Common myeloid progenitor, CD34-positive (primary cell): ENCODE data around the gene C9orf85.

Source experiments
- CTCF ChIA-PET: fragments of 350-600 bp; sonication (Branson Sonifier 250); formaldehyde crosslinking; loops from one replicate; lab custom pipeline; 2021; ENCODE audit warnings: antibody characterized with exemption; lab: Charles Lee
- POLR2A ChIA-PET: fragments of 350-600 bp; sonication (Branson Sonifier 250); formaldehyde crosslinking; loops from one replicate; lab custom pipeline; 2021; ENCODE audit warnings: antibody characterized with exemption; lab: Charles Lee
- DNase-seq, 3 donors: peaks; one replicate each; pipeline versions ENCODE4 v3.0.0 to v3.0.0-alpha.2; 2013
- H3K27ac ChIP-seq, 2 experiments: 1 replicate in 1 of 2; 2 replicates in 1 of 2; pipeline ENCODE4 v1.7.0; 2013; ENCODE audit warnings: inconsistent platforms in 2 of 2, low read length in 2 of 2, mild to moderate bottlenecking in 2 of 2, low read depth in 1 of 2, moderate library complexity in 1 of 2; ENCODE audit not compliant: severe bottlenecking in 2 of 2, insufficient read depth in 1 of 2, poor library complexity in 1 of 2
- H3K27me3 ChIP-seq, 5 experiments: replicated peaks in 2 of 5; 1 replicate in 3 of 5; 2 replicates in 2 of 5; pipeline versions ENCODE4 v1.6.1 to v1.7.0; 2013; ENCODE audit warnings: low read length in 4 of 5, mild to moderate bottlenecking in 2 of 5, moderate library complexity in 2 of 5, inconsistent platforms in 1 of 5; ENCODE audit not compliant: insufficient read depth in 5 of 5, control insufficient read depth in 4 of 5
- H3K36me3 ChIP-seq, 4 experiments: 1 replicate in 2 of 4; 2 replicates in 2 of 4; pipeline versions ENCODE4 v1.6.1 to v1.7.0; 2013; ENCODE audit warnings: low read length in 3 of 4, control low read depth in 1 of 4, mild to moderate bottlenecking in 1 of 4; ENCODE audit not compliant: control insufficient read depth in 4 of 4, insufficient read depth in 4 of 4
- H3K4me1 ChIP-seq, 4 experiments: 1 replicate in 3 of 4; 2 replicates in 1 of 4; pipeline versions ENCODE4 v1.6.1 to v1.7.1; 2013; ENCODE audit warnings: low read length in 3 of 4, mild to moderate bottlenecking in 3 of 4, control low read depth in 1 of 4, inconsistent platforms in 1 of 4, moderate library complexity in 1 of 4; ENCODE audit not compliant: control insufficient read depth in 4 of 4, insufficient read depth in 4 of 4; ENCODE audit errors: control extremely low read depth in 1 of 4
- H3K4me3 ChIP-seq, 7 experiments: 1 replicate in 4 of 7; 2 replicates in 3 of 7; pipeline versions ENCODE4 v1.5.1 to v1.7.0; 2013; ENCODE audit warnings: mild to moderate bottlenecking in 7 of 7, low read length in 6 of 7, moderate library complexity in 6 of 7, inconsistent platforms in 2 of 7, low read depth in 2 of 7, control low read depth in 1 of 7; ENCODE audit not compliant: insufficient read depth in 4 of 7, control insufficient read depth in 1 of 7; ENCODE audit errors: extremely low read depth in 1 of 7
- H3K9me3 ChIP-seq, 5 experiments: 1 replicate in 4 of 5; 2 replicates in 1 of 5; pipeline versions ENCODE4 v1.6.1 to v1.7.1; 2013; ENCODE audit warnings: low read length in 4 of 5, mild to moderate bottlenecking in 2 of 5, inconsistent platforms in 1 of 5, low read depth in 1 of 5, moderate library complexity in 1 of 5; ENCODE audit not compliant: control insufficient read depth in 4 of 5, insufficient read depth in 2 of 5; ENCODE audit errors: control extremely low read depth in 1 of 5
- WGBS: methylation state at CpG from one replicate; pipeline ENCODE4 v1.1.5; 2013; ENCODE audit not compliant: insufficient coverage; 5-methylcytosine and 5-hydroxymethylcytosine counted together

Gene C9orf85

DNA sequence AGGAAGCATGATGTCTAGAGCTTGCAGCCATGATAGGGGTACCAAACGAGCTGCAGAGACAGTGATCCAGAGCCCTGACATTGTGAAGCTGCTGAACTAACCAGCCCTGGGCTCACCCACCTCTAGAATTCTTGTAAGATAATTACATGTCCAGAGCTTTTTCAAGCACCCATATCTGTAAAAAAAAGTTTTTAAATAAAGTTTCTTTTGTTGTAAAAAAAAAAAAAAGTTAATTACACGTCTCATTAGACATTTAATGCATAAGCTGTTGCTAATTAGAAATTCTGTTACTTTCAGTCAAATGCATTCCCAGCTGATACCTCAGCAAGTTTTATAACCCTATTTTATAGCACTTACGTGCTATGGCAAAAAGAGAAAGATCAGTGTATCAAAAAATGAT, 65.6 kb downstream of the C9orf85 start:
- no peaks in the 10 kb centered on the region for H3K9me3 ChIP-seq
- no peak overlapping the region for H3K27ac ChIP-seq
- ChIA-PET CTCF (interaction anchor here (0.9 to 2.1 kb wide), 7 partner anchors 48 to 293 kb away, joined by 3 to 15 read pairs (median 4); no protein-coding TSS in a partner anchor), POLR2A (no interaction called here)
- H3K36me3 ChIP-seq: peaks cover 0 to 2% (median 0%) of the 10 kb centered on the region in 4 experiments
- H3K4me3 ChIP-seq: no peak overlapping the region
- no peak for DNase-seq
- peaks cover 0 to 9% (median 3%) of the 10 kb centered on the region in 4 experiments for H3K4me1 ChIP-seq
- 83% methylated on average over 1 of the region's 3 CpGs for WGBS
- H3K27me3 ChIP-seq: no peaks in the 10 kb centered on the region

DNA sequence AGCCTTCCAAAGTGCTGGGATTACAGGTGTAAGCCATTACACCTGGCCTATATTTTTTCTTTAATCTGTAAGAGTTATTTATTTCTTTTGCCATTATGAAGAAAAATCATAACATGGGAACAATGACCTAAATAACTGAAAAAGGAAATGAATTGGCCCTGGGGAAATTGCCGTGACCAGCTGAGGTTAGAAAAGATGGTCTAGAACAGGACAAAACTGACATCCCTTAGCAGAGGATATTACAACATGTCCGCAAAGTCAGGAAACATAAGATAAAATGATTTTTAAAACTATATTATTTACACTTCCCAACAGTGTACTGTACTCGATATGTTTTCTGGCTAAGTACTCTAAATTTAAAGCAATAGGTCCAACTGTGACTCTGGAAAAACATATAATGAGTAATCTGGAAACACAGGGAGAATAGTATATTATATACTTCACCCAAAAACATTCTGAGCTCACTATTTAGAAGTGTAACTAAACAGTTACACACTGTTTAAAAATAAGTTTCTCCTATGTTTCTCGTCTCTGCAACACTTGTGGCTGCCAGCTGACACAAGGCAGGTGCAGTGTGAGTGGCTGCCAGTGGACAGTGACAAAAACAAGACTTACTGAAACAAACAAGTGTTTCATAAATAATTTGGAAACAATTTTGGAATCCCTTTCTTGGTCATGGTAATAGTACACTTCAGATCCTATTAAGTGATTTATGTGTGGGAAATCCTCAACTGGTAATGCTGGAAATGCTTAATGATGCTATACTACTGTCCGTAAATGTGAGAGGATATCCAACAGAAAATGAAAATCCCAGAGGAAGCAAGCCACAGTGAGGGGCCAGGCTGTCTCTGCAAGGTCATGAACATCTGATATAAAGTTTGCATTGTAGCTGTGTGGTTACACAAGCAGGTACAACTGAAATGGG, 69.1 kb downstream of the C9orf85 start:
- Histone ChIP-seq H3K4me1 (peaks cover 0 to 9% (median 3%) of the 10 kb centered on the region in 4 experiments), H3K36me3 (no peaks in the 10 kb centered on the region), H3K27me3 (no peaks in the 10 kb centered on the region), H3K9me3 (no peaks in the 10 kb centered on the region), H3K4me3 (no peak overlapping the region), H3K27ac (no peak overlapping the region)
- 92% methylated on average over 2 of the region's 5 CpGs for WGBS
- peak in 1 of 3 donors; percentile 10 for DNase-seq
- ChIA-PET POLR2A (no interaction called here), CTCF (interaction anchor here (1.0 to 2.3 kb wide), 4 partner anchors 9 to 174 kb away, joined by 3 to 6 read pairs (median 4); no protein-coding TSS in a partner anchor)

- peaks cover 0 to 9% (median 3%) of the 10 kb centered on the region in 4 experiments for H3K4me1 ChIP-seq
- no CpG with 5 or more reads among the region's 2 CpGs for WGBS
- no peak for DNase-seq
- H3K27me3 ChIP-seq: no peaks in the 10 kb centered on the region
- no peaks in the 10 kb centered on the region for H3K36me3 ChIP-seq
- CTCF ChIA-PET: interaction anchor here (0.6 to 1.4 kb wide), 4 partner anchors 8 to 735 kb away, joined by 3 to 4 read pairs (median 3); no protein-coding TSS in a partner anchor
- H3K27ac ChIP-seq: no peak overlapping the region
- H3K4me3 ChIP-seq: no peak overlapping the region
- no peaks in the 10 kb centered on the region for H3K9me3 ChIP-seq
- POLR2A ChIA-PET: interaction anchor here (0.6 kb wide), 1 partner anchor 1360 kb away, joined by 4 read pairs; no protein-coding TSS in a partner anchor
Measured at GRCh38 chr9:71981944-71982343, 70.5 kb downstream of the C9orf85 start.

- Histone ChIP-seq H3K36me3 (no peaks in the 10 kb centered on the region), H3K27me3 (no peaks in the 10 kb centered on the region), H3K27ac (no peak overlapping the region), H3K9me3 (no peaks in the 10 kb centered on the region), H3K4me3 (no peak overlapping the region), H3K4me1 (peaks cover 0 to 9% (median 3%) of the 10 kb centered on the region in 4 experiments)
- CTCF ChIA-PET: interaction anchor here (1.6 kb wide), 2 partner anchors 42 to 168 kb away, joined by 3 to 4 read pairs; no protein-coding TSS in a partner anchor
- POLR2A ChIA-PET: no interaction called here
- WGBS: 100% methylated on average over 2 of the region's 2 CpGs
- DNase-seq: no peak
Measured at GRCh38 chr9:71984403-71984802, 73.0 kb downstream of the C9orf85 start.

DNA sequence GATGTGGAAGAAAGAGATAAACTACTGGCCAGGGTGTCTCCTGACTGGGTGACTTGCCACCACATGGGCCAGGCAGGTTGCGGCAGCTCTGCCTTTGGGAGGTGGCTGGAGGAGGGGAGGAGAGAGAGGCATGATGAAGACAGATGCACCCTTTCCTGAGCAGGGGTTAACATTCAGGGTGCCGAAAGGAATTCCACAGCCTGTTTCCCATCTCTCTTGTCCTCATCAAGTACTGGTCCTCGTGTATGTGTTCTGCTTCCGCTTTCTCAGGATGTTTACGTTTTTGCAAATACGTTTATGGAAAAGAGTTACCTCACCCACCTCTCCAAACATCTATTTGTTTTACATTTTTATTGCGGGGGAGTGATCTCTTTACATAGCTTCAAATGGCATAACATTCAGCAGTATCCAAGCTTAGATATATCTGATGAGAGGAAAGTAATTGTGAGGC, 73.4 kb downstream of the C9orf85 start:
- ChIA-PET CTCF (interaction anchor here (0.8 to 1.6 kb wide), 3 partner anchors 39 to 168 kb away, joined by 3 to 4 read pairs (median 3); no protein-coding TSS in a partner anchor), POLR2A (no interaction called here)
- H3K27ac ChIP-seq: no peak overlapping the region
- no peaks in the 10 kb centered on the region for H3K27me3 ChIP-seq
- 100% methylated on average over 2 of the region's 7 CpGs for WGBS
- H3K9me3 ChIP-seq: no peaks in the 10 kb centered on the region
- H3K4me3 ChIP-seq: no peak overlapping the region
- DNase-seq: no peak
- H3K36me3 ChIP-seq: no peaks in the 10 kb centered on the region
- peaks cover 0 to 9% (median 3%) of the 10 kb centered on the region in 4 experiments for H3K4me1 ChIP-seq

- no peak for DNase-seq
- H3K27ac ChIP-seq: no peak overlapping the region
- no peaks in the 10 kb centered on the region for H3K36me3 ChIP-seq
- 97% methylated on average over 4 of the region's 10 CpGs for WGBS
- no peaks in the 10 kb centered on the region for H3K9me3 ChIP-seq
- H3K4me3 ChIP-seq: no peak overlapping the region
- H3K4me1 ChIP-seq: peaks cover 0 to 5% (median 1%) of the 10 kb centered on the region in 4 experiments
- CTCF ChIA-PET: interaction anchor here (0.8 to 1.6 kb wide), 3 partner anchors 39 to 169 kb away, joined by 3 to 4 read pairs (median 3); no protein-coding TSS in a partner anchor
- H3K27me3 ChIP-seq: no peaks in the 10 kb centered on the region
- POLR2A ChIA-PET: no interaction called here
Measured at GRCh38 chr9:71985297-71985911, 74.0 kb downstream of the C9orf85 start.
